Testis (tissue), 3 donors: ENCODE measurements around the gene PRKG1. TPM values are rescaled to one million over a fixed set of nuclear protein-coding genes. Genes with fewer than 3 reads are reported as not detected.
"Not testable (repeated sequence)": the region's sequence is repeated elsewhere in the genome, so short reads cannot be mapped to it uniquely, and the experiment has no call there.

Experiments
- DNase-seq: peaks from one replicate; pipeline ENCODE4 v3.0.0-alpha.2; 2019
- H3K27ac ChIP-seq, 2 donors: fragments of 200-600 bp; sonication (generic); one replicate each; pipeline ENCODE4 v1.5.1; 2019
- H3K27me3 ChIP-seq: fragments of 200-600 bp; sonication (generic); one replicate; pipeline ENCODE4 v1.5.1; 2019
- H3K36me3 ChIP-seq: fragments of 200-600 bp; sonication (generic); one replicate; pipeline ENCODE4 v1.5.1; 2017; ENCODE audit warnings: low read depth; ENCODE audit errors: missing control alignments
- H3K4me1 ChIP-seq: fragments of 200-600 bp; sonication (generic); one replicate; pipeline ENCODE4 v1.5.1; 2019
- H3K4me3 ChIP-seq, 2 donors: fragments of 200-600 bp; sonication (generic); one replicate each; pipeline ENCODE4 v1.5.1; 2017 to 2019
- H3K9me3 ChIP-seq: fragments of 200-600 bp; sonication (generic); one replicate; pipeline ENCODE4 v1.5.1; 2017
- CTCF ChIP-seq, 3 experiments: fragments of 450-650 bp in 2 of 3; fragments of 200-600 bp in 1 of 3; sonication (generic) in 1 of 3; IDR thresholded peaks; one replicate each; pipeline ENCODE4 v1.5.1; 2016 to 2019; ENCODE audit warnings: antibody characterized with exemption in 3 of 3, mild to moderate bottlenecking in 2 of 3, moderate library complexity in 1 of 3
- POLR2A ChIP-seq: fragments of 450-650 bp; IDR thresholded peaks from one replicate; pipeline ENCODE4 v1.6.1; 2017; ENCODE audit warnings: antibody characterized with exemption, mild to moderate bottlenecking, moderate library complexity
- WGBS, 2 donors: methylation state at CpG; one replicate each; pipeline ENCODE4 v1.1.5; 2018; 5-methylcytosine and 5-hydroxymethylcytosine counted together
- intact Hi-C: fragments of 100-400 bp; cut with DNase I; formaldehyde crosslinking; loops from one replicate; pipeline ENCODE4 v1.15.1; 2023; ENCODE audit warnings: low total_unique reads
- polyA plus RNA-seq: library from polyadenylated mRNA; stranded (reverse); fragments of 350-450 nt; fragmentation: Illumina TruSeq; extraction: RNeasy Lipid Tissue Mini Kit (QIAGEN cat#74804); gene quantifications from one replicate; pipeline ENCODE4 v1.2.3, GENCODE V29; 2014; ENCODE audit warnings: low read depth, low replicate concordance; ENCODE audit not compliant: insufficient read depth
- total RNA-seq, 2 donors: library from RNA; depleted of rRNA; stranded (reverse); fragments of >200 nt; gene quantifications; one replicate each; pipeline ENCODE4 v1.2.3, GENCODE V29; 2016

PRKG1 gene
- total and polyA plus RNA-seq, 3 donors from 2014 or later: 6.3 to 15.3 (median 12.5) TPM

GRCh38 chr10:51744235-51745000, 670.1 kb downstream of the PRKG1 start:
- no peak overlapping the region for H3K4me3 ChIP-seq
- no peak for TF ChIP-seq POLR2A
- no peak for TF ChIP-seq CTCF (IDR thresholded peaks at IDR 0.05)
- 89 to 92% methylated on average over 6 of the region's 6 CpGs for WGBS, 2 donors
- H3K4me1 ChIP-seq: no peaks in the 10 kb centered on the region
- intact Hi-C loops: no loop called here
- no peak overlapping the region for H3K27ac ChIP-seq
- no peaks in the 10 kb centered on the region for H3K27me3 ChIP-seq
- DNase-seq: no peak
- H3K36me3 ChIP-seq: no peaks in the 10 kb centered on the region
- no peaks in the 10 kb centered on the region for H3K9me3 ChIP-seq

GRCh38 chr10:51745397-51745796, 671.1 kb downstream of the PRKG1 start:
- TF ChIP-seq POLR2A (no peak), CTCF (IDR thresholded peaks at IDR 0.05) (no peak)
- DNase-seq: no peak
- H3K27me3 ChIP-seq: no peaks in the 10 kb centered on the region
- H3K27ac ChIP-seq: no peak overlapping the region
- no peaks in the 10 kb centered on the region for H3K4me1 ChIP-seq
- no peak overlapping the region for H3K4me3 ChIP-seq
- WGBS, 2 donors: 92 to 93% methylated on average over 2 of the region's 2 CpGs
- intact Hi-C loops: no loop called here
- no peaks in the 10 kb centered on the region for H3K9me3 ChIP-seq
- H3K36me3 ChIP-seq: no peaks in the 10 kb centered on the region

DNA sequence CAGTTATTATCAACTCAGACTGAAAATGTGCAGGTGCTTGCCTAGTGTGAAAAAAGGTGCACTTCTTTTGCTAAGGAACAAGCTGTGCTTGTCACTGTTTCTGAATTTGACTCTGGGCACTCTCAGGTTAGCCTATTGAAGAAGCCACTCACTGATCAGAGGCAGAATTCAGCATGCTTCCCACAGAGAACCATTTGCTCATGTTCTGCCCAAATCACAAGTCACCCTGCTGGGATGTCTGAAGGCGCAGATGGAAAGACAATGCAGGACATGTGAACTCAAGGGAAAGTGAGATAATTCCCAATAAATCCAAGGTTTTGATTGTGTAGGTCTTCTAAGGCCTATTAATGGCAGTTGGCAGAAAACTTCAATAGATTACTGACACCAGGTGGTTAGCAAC, 672.9 kb downstream of the PRKG1 start:
- no peaks in the 10 kb centered on the region for H3K27me3 ChIP-seq
- WGBS, 2 donors: 96 to 100% methylated on average over 1 of the region's 1 CpG
- intact Hi-C loops: no loop called here

DNA sequence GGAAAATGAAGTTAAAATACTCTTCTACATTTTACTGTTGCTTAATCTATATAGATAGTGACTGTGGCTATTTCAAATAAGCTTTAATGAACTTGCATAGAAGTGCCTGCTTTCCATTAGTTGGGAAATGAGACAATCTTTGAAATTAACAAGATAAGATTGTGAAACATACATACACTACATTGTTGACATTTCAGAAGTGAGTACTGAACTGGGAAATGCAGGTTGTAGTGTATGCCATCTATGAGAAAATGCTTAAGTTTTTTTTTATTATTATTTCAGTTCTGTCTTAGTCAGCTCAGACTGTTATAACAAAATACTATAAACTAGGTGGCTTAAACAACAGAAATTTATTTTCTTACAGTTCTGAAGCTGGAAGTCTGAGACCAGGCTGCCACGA, 674.7 kb downstream of the PRKG1 start:
- H3K36me3 ChIP-seq: no peaks in the 10 kb centered on the region
- intact Hi-C loops: no loop called here
- no peak overlapping the region for H3K4me3 ChIP-seq
- TF ChIP-seq POLR2A: no peak
- no peak for TF ChIP-seq CTCF (IDR thresholded peaks at IDR 0.05)
- no peaks in the 10 kb centered on the region for H3K9me3 ChIP-seq
- WGBS, 2 donors: 89 to 94% methylated on average over 1 of the region's 1 CpG
- no peak overlapping the region for H3K27ac ChIP-seq
- no peaks in the 10 kb centered on the region for H3K27me3 ChIP-seq
- no peak for DNase-seq
- no peaks in the 10 kb centered on the region for H3K4me1 ChIP-seq

More for the DNA sequence above, 672.9 kb downstream of the PRKG1 start:
- no peaks in the 10 kb centered on the region for H3K4me1 ChIP-seq
- H3K36me3 ChIP-seq: no peaks in the 10 kb centered on the region
- no peak overlapping the region for H3K4me3 ChIP-seq
- no peak for DNase-seq
- no peaks in the 10 kb centered on the region for H3K9me3 ChIP-seq
- TF ChIP-seq CTCF (IDR thresholded peaks at IDR 0.05) (no peak), POLR2A (no peak)
- no peak overlapping the region for H3K27ac ChIP-seq

DNA sequence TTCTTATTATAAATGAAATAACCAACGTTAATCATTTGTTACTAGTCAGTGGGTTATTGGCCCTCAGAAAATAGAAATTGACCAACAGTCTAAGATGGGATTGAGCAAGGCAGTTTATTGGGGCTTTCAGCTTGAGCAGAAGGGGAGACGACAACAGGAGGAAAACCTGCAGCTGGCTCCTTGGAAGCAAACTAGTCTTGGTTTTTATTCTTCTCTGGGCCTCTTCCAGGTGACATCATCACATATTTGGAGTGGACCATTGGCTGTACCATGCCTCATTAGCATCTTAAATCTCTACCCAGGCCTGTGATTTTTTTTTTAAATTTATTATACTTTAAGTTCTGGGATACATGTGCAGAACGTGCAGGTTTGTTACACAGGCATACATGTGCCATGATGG, 684.1 kb downstream of the PRKG1 start:
- WGBS, 2 donors: 81 to 87% methylated on average over 3 of the region's 3 CpGs
- Histone ChIP-seq H3K27ac (no peak overlapping the region), H3K36me3 (no peaks in the 10 kb centered on the region), H3K9me3 (no peaks in the 10 kb centered on the region), H3K4me3 (no peak overlapping the region), H3K4me1 (no peaks in the 10 kb centered on the region), H3K27me3 (no peaks in the 10 kb centered on the region)
- intact Hi-C loops: no loop called here
- no peak for DNase-seq
- TF ChIP-seq POLR2A: no peak
- no peak for TF ChIP-seq CTCF (IDR thresholded peaks at IDR 0.05)

DNA sequence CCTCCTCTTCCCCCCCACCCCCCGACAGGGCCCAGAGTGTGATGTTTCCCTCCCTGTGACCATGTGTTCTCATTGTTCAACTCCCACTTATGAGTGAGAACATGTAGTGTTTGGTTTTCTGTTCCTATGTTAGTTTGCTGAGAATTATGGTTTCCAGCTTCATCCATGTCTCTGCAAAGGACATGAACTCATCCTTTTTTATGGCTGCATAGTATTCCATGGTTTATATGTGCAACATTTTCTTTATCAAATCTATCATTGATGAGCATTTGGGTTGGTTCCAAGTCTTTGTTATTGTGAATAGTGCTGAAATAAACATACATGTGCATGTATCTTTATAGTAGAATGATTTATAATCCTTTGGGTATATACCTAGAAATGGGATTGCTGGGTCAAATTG, 684.6 kb downstream of the PRKG1 start:
- H3K9me3 ChIP-seq, DNase-seq, intact Hi-C loops: not testable (repeated sequence)

More for the DNA sequence above, 684.6 kb downstream of the PRKG1 start:
- H3K4me3 ChIP-seq, H3K4me1 ChIP-seq, H3K36me3 ChIP-seq, H3K27me3 ChIP-seq, H3K27ac ChIP-seq: not testable (repeated sequence)
- 47 to 65% methylated on average over 1 of the region's 1 CpG for WGBS, 2 donors
